RWPE2 (cell line): ENCODE results near the gene ZNF568.

Experiments
- ATAC-seq: fragments of 200-7000 bp; cut with Tn5 transposase; 3 replicates; pipeline ENCODE4 v1.9.1; 2021; ENCODE audit warnings: low read depth
- DNase-seq: peaks from one replicate; pipeline ENCODE4 v3.0.0-alpha.2; 2020; ENCODE audit warnings: low spot score
- H3K27ac ChIP-seq: fragments of 450-650 bp; 2 replicates; pipeline ENCODE4 v1.5.1; 2017; ENCODE audit warnings: mild to moderate bottlenecking; ENCODE audit not compliant: poor library complexity, severe bottlenecking
- H3K27me3 ChIP-seq: fragments of 250-450 bp; sonication (Bioruptor Pico); 2 replicates; pipeline ENCODE4 v1.5.1; 2021; ENCODE audit warnings: mild to moderate bottlenecking, moderate library complexity; ENCODE audit not compliant: insufficient read depth, poor library complexity, severe bottlenecking
- H3K36me3 ChIP-seq: fragments of 250-450 bp; sonication (Bioruptor Pico); 2 replicates; pipeline ENCODE4 v1.5.1; 2020; ENCODE audit warnings: low read depth, mild to moderate bottlenecking, moderate library complexity
- H3K4me1 ChIP-seq: fragments of 250-450 bp; sonication (Bioruptor Pico); 2 replicates; pipeline ENCODE4 v1.5.1; 2021; ENCODE audit warnings: mild to moderate bottlenecking, moderate library complexity; ENCODE audit not compliant: insufficient read depth, poor library complexity, severe bottlenecking
- H3K4me3 ChIP-seq: fragments of 250-450 bp; sonication (Bioruptor Pico); 2 replicates; pipeline ENCODE4 v1.5.1; 2021; ENCODE audit warnings: mild to moderate bottlenecking, moderate library complexity; ENCODE audit not compliant: severe bottlenecking
- H3K9me3 ChIP-seq: fragments of 250-450 bp; sonication (Bioruptor Pico); 2 replicates; pipeline ENCODE4 v1.5.1; 2021; ENCODE audit warnings: mild to moderate bottlenecking, moderate library complexity; ENCODE audit not compliant: severe bottlenecking
- TF ChIP-seq, protein P1 (sequence below): fragments of 450-650 bp; IDR thresholded peaks from one replicate; pipeline ENCODE4 v1.5.1; 2017; ENCODE audit warnings: mild to moderate bottlenecking, moderate library complexity; ENCODE audit not compliant: poor library complexity, severe bottlenecking

The ZNF568 gene

DNA sequence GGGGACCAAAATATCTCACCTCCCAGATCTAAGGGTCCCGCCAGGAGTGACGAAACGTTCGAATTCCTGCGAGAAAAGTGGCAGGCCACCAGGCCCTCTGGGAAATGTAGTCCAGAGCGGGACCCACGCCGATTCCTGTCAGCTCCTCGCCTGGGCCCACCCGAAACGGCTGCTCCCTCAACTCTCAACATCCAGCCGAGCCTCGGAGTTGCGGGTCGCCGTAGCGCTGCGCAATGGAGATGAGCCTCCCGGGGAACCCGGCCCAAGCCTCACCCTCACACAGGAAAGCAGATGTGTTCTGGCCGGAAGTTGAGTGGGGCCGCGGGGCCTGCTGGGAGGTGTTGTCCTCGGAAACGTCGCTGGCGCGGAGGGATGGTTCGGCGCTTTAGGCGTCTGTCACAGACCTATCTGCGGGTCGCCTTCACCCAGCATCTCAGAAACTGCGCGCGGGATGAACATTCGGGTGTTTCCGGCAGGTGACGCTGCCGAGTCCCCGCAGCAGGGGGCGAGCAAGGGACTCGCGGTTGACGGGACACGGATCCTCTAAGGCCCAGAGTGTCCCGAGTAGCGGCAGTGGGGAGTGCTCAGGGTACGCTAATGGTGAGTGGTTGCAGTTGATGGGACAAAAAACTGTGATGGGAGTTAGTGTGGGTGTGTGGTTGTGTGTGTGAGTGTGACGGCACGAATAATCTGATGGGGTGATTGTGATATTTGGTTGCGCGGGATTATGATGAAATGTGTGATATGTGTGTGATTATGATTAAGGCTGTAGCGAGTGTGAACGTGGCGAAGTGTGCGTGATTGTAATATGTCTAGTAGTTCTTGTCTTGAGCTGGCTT lies at the start of gene ZNF568, which contains the start of gene ZNF829:
TSS of gene ZNF568 (plus strand) at position 341 of the 839 bp plus-strand sequence. CDS start 6,439 bp downstream, outside the sequence.
TSS of gene ZNF829 (minus strand) at position 300 of the 839 bp plus-strand sequence. CDS start 1,124 bp downstream, outside the sequence.
- ATAC-seq (peak; percentile 91), DNase-seq (peak; percentile 82)
- Histone ChIP-seq H3K9me3 (peaks cover 3% of the 10 kb centered on the region), H3K27me3 (no peaks in the 10 kb centered on the region), H3K4me1 (no peaks in the 10 kb centered on the region), H3K36me3 (peaks cover 67% of the 10 kb centered on the region), H3K4me3 (peak within 1 kb of the TSS; percentile 64), H3K27ac (peak within 1 kb of the TSS; percentile 48)
- TF ChIP-seq, protein P1, sequence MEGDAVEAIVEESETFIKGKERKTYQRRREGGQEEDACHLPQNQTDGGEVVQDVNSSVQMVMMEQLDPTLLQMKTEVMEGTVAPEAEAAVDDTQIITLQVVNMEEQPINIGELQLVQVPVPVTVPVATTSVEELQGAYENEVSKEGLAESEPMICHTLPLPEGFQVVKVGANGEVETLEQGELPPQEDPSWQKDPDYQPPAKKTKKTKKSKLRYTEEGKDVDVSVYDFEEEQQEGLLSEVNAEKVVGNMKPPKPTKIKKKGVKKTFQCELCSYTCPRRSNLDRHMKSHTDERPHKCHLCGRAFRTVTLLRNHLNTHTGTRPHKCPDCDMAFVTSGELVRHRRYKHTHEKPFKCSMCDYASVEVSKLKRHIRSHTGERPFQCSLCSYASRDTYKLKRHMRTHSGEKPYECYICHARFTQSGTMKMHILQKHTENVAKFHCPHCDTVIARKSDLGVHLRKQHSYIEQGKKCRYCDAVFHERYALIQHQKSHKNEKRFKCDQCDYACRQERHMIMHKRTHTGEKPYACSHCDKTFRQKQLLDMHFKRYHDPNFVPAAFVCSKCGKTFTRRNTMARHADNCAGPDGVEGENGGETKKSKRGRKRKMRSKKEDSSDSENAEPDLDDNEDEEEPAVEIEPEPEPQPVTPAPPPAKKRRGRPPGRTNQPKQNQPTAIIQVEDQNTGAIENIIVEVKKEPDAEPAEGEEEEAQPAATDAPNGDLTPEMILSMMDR = peak; percentile 54

DNA sequence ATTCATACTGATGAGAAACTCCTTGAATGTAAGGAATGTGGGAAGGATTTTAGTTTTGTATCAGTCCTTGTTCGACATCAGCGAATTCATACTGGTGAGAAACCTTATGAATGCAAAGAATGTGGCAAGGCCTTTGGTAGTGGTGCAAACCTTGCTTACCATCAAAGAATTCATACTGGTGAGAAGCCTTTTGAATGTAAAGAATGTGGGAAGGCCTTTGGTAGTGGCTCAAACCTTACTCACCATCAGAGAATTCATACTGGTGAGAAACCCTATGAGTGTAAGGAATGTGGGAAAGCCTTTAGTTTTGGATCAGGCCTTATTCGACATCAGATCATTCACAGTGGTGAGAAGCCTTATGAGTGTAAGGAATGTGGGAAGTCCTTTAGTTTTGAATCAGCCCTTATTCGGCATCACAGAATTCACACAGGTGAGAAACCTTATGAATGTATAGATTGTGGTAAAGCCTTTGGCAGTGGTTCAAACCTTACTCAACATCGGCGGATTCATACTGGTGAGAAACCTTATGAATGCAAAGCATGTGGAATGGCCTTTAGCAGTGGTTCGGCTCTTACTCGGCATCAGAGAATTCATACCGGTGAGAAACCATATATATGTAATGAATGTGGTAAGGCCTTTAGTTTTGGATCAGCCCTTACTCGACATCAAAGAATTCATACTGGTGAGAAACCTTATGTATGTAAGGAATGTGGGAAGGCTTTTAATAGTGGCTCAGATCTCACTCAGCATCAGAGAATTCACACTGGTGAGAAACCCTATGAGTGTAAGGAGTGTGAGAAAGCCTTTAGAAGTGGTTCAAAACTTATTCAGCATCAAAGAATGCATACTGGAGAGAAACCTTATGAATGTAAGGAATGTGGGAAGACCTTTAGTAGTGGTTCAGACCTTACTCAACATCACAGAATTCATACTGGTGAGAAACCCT lies 38.9 kb upstream of the ZNF568 start:
- H3K36me3 ChIP-seq = peaks cover 14% of the 10 kb centered on the region
- no peak overlapping the region for H3K27ac ChIP-seq
- ATAC-seq (no peak), DNase-seq (no peak)
- no peaks in the 10 kb centered on the region for H3K27me3 ChIP-seq
- no peaks in the 10 kb centered on the region for H3K4me1 ChIP-seq
- H3K4me3 ChIP-seq = no peak overlapping the region
- H3K9me3 ChIP-seq = peaks cover 40% of the 10 kb centered on the region
- TF ChIP-seq, protein P1 = no peak

- DNase-seq (no peak), ATAC-seq (no peak)
- Histone ChIP-seq H3K36me3 (peaks cover 66% of the 10 kb centered on the region), H3K9me3 (peaks cover 59% of the 10 kb centered on the region), H3K4me3 (no peak overlapping the region), H3K27me3 (no peaks in the 10 kb centered on the region), H3K27ac (no peak overlapping the region), H3K4me1 (no peaks in the 10 kb centered on the region)
- TF ChIP-seq, protein P1 = no peak
These were observed 24.3 kb upstream of the ZNF568 start for GRCh38 chr19:36891768-36892357.

DNA sequence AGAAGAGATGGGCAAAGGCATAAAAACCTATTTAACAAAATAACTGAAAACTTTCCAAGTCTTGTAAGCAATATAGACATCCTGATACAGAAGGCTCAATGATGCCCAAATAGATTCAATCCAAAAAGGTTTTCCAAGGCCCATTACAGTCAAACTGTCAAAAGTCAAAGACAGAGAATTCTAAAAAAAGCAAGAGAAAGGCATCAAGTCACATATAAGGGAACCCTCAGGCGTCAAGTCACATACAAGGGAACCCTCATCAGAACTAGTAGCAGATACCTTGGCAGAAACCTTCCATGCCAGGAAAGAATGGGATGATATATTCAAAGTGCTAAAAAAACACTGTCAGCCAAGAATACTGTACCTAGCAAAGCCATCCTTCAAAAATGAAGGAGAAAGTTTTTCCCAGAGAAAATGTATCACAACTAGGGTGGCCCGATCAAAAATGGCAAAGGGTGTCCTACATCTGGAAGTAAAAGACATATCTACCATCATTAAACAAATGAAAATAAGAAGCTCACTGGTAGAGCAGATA lies 21.2 kb upstream of the ZNF568 start:
- no peak overlapping the region for H3K4me3 ChIP-seq
- ATAC-seq (no peak), DNase-seq (no peak)
- H3K9me3 ChIP-seq = peaks cover 65% of the 10 kb centered on the region
- TF ChIP-seq, protein P1 = no peak
- H3K36me3 ChIP-seq = peaks cover 89% of the 10 kb centered on the region
- no peak overlapping the region for H3K27ac ChIP-seq
- H3K4me1 ChIP-seq = no peaks in the 10 kb centered on the region
- no peaks in the 10 kb centered on the region for H3K27me3 ChIP-seq
